NCI-H187 (cell line): Measurements from ENCODE around the gene CFAP54.
A peak's percentile ranks its signal among the peaks of the same experiment; 100 is the strongest.

Experiments
- DNase-seq, 2 experiments: peaks; one replicate each; lab custom pipeline; 2025; lab: John Stamatoyannopoulos, UW

Gene CFAP54

GRCh38 chr12:96766232-96766631 is 276.9 kb downstream of the CFAP54 start:
- DNase-seq, result no peak

- peak; percentile 58 to 70 for DNase-seq
These were observed 280.0 kb downstream of the CFAP54 start for GRCh38 chr12:96769400-96769799.

- peak; percentile 43 to 69 for DNase-seq
These were observed 281.1 kb downstream of the CFAP54 start for GRCh38 chr12:96770219-96771102.

- no peak for DNase-seq
These were observed 283.7 kb downstream of the CFAP54 start for GRCh38 chr12:96773031-96773430.

DNA sequence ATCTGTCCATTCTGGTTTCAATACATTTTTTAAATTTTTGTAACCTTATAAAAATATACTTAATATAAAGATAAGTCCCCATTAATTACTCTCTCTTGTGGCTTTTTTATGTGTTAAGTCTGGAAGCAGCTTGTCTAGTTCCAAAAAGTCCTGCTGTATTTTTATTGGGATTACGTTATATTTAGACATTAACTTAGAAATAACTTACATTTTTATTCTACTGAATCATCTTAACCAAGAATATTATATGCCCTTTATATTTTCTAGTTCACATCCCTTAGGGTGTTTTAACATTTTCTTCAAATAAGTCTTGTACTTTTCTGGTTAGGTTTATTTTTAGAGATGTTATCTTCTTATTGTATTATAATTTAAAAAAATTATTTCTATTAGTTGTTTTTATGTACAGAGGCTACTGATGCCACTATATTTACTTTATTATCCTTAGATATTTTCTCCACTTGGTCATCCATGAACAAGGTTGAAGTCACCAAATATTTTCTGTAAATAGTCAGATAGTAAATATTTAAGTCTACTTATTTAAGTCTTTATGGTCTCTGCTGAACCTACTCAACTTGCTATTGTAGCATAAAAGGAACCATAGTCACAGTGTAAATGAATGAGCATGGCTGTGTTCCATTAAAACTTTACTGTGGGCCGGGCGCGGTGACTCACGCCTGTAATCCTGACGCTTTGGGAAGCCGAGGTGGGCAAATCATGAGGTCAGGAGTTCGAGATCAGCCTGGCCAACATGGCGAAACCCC is 285.3 kb downstream of the CFAP54 start:
- DNase-seq, result no peak

DNA sequence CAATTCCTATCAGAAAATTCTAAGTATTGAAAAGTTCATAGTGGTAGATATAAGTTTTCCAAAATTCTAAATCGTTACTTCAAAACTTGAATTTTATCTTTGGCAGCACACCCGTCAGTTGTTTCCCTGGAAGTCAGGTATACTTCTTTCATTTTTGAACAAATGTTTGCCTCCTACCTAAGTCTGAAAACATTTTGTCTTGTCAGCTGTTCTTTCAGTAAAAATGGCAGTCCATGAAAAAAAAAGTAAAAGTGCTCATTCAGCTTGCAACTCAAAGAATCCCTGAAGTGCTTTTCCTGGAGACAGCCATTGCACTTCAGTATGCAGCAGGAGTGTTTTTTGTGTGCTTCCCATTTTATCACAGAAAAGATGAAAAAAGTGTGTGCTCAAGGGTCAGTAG is 287.5 kb downstream of the CFAP54 start:
- DNase-seq, result no peak

GRCh38 chr12:96780330-96780729 is 291.0 kb downstream of the CFAP54 start:
- no peak for DNase-seq

- DNase-seq, result no peak
These were observed 297.4 kb downstream of the CFAP54 start for GRCh38 chr12:96786791-96787190.

DNA sequence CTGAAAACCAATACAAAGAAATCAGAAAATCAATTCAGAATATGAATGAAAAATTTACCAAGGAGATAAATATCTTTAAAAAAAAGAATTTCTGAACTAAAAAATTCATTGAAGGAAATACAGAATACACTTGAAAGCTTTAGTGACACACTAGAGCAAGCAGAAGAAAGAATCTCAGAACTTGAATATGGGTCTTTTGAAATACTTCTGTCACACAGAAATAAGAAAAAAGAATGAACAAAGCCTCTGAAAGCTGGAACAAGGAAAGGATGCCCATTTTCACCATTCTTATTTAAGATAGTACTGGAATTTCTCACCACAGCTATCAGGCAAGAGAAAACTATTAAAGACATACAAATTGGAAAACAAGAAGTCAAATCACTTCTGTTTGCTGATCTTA is 314.6 kb downstream of the CFAP54 start:
- DNase-seq, result no peak

DNA sequence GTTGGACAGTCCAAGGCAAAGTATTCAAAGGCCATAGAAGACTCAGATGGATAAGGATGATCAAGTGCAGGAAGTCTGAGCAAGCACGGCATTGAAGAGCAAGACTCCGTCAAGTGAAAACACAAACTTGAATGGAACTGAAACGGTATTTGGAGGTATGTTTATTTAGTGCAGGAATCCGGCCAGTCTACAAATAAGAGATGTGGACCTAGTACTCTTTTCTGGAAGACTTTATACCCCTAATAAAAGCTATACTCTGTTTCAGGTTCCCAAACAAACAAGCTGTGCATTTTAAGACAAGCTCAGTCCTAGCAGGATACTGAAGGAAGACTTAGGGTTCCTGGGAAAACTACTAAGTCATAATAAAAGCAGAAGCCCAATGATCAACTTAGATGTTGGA is 316.9 kb downstream of the CFAP54 start:
- DNase-seq, result no peak

- DNase-seq, result no peak
These were observed 318.4 kb downstream of the CFAP54 start for GRCh38 chr12:96807741-96808140.

DNA sequence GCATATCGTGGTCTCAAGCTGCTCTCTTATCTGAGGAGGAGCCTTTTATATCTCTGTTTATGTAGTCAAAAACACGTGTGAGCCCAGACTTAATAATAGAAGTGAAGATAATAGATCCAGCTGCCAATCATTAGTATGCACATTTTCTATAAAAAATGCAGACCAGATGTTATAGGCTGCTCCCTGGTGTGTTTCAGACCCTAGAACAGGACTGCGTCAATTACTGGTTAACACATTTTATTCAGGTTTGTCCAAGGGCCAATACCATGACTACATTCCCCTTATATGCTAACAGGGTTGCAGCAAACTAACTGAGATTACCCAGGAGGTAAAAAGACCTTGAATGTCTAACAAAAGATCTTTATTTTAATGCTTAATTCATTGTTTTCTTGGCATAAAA is 319.2 kb downstream of the CFAP54 start:
- no peak for DNase-seq

DNA sequence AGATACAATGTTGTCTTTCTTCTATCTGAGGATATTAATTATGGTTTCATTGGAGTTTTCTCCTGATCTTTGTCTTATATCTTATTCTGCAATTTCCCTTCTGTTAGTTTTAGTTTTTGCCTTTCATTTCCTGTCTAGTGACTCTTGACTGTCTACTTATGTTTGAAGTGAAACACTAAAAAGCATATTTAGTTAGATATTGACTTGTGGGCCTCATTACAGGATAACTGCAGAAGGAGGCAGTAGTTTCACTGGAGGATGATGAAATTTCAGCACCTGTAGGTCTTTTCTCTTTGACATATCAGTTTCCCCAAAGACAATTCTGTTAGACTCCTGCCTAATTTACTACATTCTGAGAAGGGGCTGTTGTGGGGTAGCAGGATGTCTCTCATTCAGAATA is 320.1 kb downstream of the CFAP54 start:
- no peak for DNase-seq

- DNase-seq, result no peak
These were observed 320.7 kb downstream of the CFAP54 start for GRCh38 chr12:96810057-96810456.

DNA sequence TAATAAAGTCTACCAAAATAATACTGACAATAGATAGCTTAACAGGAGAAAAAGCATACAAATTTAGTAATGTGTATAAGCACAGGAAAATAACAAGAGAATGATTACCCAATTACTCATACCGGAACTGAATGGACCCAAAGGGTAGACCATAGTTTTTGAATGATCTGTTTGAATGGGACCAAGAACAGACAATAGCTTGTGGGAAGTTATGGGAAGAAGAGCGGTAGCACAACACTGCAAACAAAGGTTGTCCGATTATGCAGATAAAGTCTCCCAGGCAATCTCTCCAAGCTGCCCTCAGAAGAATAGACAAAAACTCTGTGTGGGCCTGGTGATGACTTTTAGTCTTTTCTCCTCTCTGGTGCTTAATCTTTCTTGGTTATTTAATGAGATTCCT is 321.1 kb downstream of the CFAP54 start:
- DNase-seq, result no peak

- no peak for DNase-seq
These were observed 321.7 kb downstream of the CFAP54 start for GRCh38 chr12:96811083-96811482.

DNA sequence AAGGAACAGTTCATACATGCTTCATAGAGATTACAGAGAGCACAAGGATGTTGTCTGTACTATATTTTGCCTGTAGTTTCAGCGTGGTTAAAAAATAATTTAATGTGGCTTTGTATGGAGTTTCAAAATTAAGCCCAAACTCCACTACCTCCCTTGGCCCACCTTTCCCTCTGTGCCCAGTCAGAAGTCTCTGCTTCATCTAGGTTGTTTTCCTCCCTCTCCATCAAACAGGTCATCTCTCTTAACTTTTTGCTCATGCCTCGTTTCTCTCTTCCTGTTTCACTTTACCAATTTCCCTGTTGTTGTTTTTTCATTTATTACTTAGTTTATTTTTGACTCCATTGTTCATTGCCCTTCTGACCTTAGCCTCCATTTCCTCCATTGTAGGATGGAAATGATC is 322.8 kb downstream of the CFAP54 start:
- no peak for DNase-seq

- DNase-seq, result no peak
These were observed 324.8 kb downstream of the CFAP54 start for GRCh38 chr12:96814200-96814599.

GRCh38 chr12:96821592-96821991 is 332.2 kb downstream of the CFAP54 start:
- no peak for DNase-seq

GRCh38 chr12:96822641-96823040 is 333.3 kb downstream of the CFAP54 start:
- DNase-seq, result no peak

GRCh38 chr12:96824074-96824837 is 334.9 kb downstream of the CFAP54 start:
- DNase-seq, result no peak

DNA sequence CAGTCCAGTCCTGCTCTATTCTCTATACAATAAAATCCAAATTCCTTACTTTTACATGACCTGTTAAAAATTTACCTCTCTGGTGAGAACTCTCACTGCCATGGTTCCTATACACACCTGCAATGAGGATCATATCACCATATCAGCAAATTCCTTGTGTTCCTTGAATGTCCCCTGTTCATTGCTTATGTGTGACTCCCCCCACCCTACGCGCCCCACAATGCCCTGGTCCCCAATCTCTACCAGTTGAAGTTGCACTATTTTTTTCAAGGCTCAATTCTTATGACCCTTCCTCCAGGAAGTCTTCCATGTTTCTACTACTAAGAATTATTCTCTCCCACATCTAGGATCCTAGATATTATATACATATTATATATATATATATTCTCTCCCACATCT is 335.5 kb downstream of the CFAP54 start:
- DNase-seq, result no peak
